D721Med (cell line): Measurements from ENCODE around the gene SCUBE1.

Source experiments
- DNase-seq: peaks from one replicate; pipeline ENCODE4 v3.0.0; 2011; ENCODE audit warnings: low spot score; ENCODE audit not compliant: insufficient read length
- FAIRE-seq: peaks from 2 replicates; lab custom pipeline; 2011; peaks lifted over from hg19 to GRCh38; lab: Jason Lieb, UNC
- TF ChIP-seq, protein P1 (sequence below): IDR thresholded peaks from 2 replicates; pipeline ENCODE4 v1.5.1; 2012; ENCODE audit warnings: mild to moderate bottlenecking, control low read depth; ENCODE audit not compliant: insufficient read depth; ENCODE audit errors: missing control alignments

The SCUBE1 gene

GRCh38 chr22:43267981-43268660 lies 75.1 kb downstream of the SCUBE1 start:
- DNase-seq (no peak), FAIRE-seq (no peak)
- TF ChIP-seq, protein P1, sequence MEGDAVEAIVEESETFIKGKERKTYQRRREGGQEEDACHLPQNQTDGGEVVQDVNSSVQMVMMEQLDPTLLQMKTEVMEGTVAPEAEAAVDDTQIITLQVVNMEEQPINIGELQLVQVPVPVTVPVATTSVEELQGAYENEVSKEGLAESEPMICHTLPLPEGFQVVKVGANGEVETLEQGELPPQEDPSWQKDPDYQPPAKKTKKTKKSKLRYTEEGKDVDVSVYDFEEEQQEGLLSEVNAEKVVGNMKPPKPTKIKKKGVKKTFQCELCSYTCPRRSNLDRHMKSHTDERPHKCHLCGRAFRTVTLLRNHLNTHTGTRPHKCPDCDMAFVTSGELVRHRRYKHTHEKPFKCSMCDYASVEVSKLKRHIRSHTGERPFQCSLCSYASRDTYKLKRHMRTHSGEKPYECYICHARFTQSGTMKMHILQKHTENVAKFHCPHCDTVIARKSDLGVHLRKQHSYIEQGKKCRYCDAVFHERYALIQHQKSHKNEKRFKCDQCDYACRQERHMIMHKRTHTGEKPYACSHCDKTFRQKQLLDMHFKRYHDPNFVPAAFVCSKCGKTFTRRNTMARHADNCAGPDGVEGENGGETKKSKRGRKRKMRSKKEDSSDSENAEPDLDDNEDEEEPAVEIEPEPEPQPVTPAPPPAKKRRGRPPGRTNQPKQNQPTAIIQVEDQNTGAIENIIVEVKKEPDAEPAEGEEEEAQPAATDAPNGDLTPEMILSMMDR: no peak

DNA sequence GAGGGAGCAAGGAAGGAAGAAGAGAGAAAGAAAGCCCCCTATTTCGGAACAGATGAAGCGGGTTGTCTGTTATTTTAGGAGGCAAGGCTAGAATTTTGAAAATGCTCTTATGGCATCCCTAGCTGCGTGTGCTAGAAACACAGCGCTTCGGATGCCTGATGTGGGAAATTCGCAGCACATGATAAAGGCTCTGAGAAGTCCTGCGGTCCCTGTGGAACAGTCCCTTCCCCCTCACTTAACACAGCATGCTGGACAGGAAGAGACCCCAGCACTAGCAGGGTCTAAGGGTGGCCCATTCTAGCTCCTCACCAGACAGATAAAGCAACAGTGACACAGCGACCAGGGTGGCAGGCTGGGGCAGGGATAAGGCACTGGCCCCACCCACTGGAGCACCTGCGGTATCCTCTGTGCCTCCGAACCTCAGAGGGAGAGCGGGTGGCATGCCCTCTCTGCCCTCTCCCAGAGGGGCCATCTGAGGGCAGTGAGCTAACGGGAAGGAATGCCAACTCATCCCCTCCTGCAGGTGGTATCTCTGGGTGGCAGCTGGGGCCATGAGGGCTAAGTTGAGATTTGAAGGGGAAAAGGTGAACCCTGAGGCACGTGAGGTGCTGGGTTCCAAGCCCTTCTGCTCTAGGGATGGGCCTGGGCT lies 75.7 kb downstream of the SCUBE1 start:
- TF ChIP-seq, protein P1: no peak
- no peak for FAIRE-seq
- DNase-seq: no peak

- DNase-seq: no peak
- FAIRE-seq: no peak
- TF ChIP-seq, protein P1: no peak
Measured at GRCh38 chr22:43266076-43266475, 77.1 kb downstream of the SCUBE1 start.

- FAIRE-seq: no peak
- DNase-seq: no peak
- TF ChIP-seq, protein P1: no peak
Measured at GRCh38 chr22:43263645-43264514, 79.3 kb downstream of the SCUBE1 start.

- DNase-seq: no peak
- TF ChIP-seq, protein P1: no peak
- no peak for FAIRE-seq
Measured at GRCh38 chr22:43262990-43263644, 80.1 kb downstream of the SCUBE1 start.

DNA sequence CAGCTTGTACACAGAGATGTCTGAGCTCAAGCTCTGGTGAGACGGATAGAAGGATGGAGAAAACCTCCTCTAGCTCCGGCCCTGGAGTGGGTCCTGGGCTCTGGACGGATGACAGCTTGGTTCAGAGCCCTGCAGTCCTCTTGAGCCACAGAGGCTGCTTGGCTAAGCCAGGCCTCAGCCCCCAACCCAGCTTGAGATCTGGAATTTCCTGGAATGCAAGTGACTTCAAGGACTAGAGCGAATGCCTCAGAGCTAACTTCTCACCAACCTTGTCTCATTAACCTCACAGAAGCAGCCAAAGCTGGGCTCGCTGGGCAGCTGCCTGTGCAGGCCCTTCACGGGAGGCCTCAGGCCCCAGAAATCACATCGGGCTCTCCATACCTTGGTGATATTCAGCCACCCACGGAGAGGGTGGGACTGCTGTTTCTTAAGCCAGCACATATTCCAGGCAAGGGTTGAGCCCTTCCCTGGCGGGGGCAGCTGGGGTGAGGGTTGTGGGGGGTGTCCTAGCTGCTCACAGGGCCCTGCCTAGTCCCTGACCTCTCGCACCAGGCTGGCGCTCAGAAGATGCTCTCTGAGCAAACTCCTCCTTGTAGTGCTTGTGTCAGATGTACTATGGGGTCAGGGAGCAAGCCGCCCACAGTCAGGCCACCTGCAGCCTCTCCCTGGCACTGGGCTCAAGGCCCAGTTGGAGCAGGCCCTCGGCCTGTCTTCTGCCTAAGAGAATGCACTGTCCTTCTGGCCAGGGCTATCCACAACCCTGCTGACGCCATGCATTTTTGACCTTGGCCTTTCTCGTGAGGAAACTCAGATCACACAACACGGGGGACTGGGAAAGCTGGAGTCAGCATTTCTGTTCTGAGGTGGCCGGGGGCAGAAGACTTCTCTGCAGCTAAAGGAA lies 82.6 kb downstream of the SCUBE1 start:
- FAIRE-seq (no peak), DNase-seq (no peak)
- TF ChIP-seq, protein P1: no peak
